ENCODE data around the gene INSR. TPM values are rescaled to one million over a fixed set of nuclear protein-coding genes. Genes with fewer than 3 reads are reported as not detected.
A peak's percentile ranks its signal among the peaks of the same experiment; 100 is the strongest.

The INSR gene
- total and polyA plus RNA-seq, 4 donors: 5.8 to 64.6 (median 20.9) TPM

DNA sequence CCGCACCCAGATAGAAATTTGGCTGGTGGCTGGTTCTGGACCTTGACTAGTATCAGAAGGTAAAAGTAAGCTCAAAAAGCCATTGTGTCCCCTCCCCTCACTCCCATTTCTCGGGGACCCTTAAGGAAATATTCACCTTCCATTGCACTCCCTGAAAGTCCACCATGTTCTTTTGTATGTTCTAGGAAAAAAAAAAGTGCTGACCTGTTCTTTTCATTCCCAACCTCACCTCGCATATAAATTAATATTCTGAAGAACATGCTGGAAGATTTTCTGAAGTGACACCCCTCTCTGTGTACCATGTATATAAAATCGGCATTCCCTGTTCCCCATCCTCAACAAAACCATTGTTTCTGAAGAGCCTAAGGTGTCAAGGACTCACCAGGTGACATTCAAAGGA, 181.5 kb downstream of the INSR start:
- DNase-seq (no peak), ATAC-seq (ENCODE audit: insufficient read depth, low FRiP score) (no peak)
- Histone ChIP-seq H3K36me3 (ENCODE audit: control insufficient read depth in 4 of 4, insufficient read depth in 4 of 4, low read length in 4 of 4) (peaks cover 0 to 10% (median 1%) of the 10 kb centered on the region in 4 donors), H3K27ac (ENCODE audit: low read depth in 1 of 2, low read length in 1 of 2) (no peak overlapping the region), H3K4me3 (no peak overlapping the region), H3K27me3 (ENCODE audit: control insufficient read depth in 3 of 3, insufficient read depth in 3 of 3, low read length in 2 of 3) (no peaks in the 10 kb centered on the region), H3K9ac (ENCODE audit: insufficient read depth in 1 of 2, low read length in 2 of 2) (no peak overlapping the region), H3K9me3 (ENCODE audit: control insufficient read depth in 4 of 4, insufficient read depth in 3 of 4, low read length in 3 of 4) (peaks cover 0 to 3% (median 0%) of the 10 kb centered on the region in 4 donors), H3K4me1 (ENCODE audit: control insufficient read depth in 5 of 5, insufficient read depth in 5 of 5, low read length in 5 of 5) (peaks cover 0 to 2% (median 0%) of the 10 kb centered on the region in 5 donors)
- TF ChIP-seq, protein P1, sequence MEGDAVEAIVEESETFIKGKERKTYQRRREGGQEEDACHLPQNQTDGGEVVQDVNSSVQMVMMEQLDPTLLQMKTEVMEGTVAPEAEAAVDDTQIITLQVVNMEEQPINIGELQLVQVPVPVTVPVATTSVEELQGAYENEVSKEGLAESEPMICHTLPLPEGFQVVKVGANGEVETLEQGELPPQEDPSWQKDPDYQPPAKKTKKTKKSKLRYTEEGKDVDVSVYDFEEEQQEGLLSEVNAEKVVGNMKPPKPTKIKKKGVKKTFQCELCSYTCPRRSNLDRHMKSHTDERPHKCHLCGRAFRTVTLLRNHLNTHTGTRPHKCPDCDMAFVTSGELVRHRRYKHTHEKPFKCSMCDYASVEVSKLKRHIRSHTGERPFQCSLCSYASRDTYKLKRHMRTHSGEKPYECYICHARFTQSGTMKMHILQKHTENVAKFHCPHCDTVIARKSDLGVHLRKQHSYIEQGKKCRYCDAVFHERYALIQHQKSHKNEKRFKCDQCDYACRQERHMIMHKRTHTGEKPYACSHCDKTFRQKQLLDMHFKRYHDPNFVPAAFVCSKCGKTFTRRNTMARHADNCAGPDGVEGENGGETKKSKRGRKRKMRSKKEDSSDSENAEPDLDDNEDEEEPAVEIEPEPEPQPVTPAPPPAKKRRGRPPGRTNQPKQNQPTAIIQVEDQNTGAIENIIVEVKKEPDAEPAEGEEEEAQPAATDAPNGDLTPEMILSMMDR (IDR thresholded peaks at IDR 0.05; ENCODE audit: control extremely low read depth, extremely low read depth): no peak
- 86 to 92% methylated on average over 4 of the region's 4 CpGs for WGBS, 2 donors

DNA sequence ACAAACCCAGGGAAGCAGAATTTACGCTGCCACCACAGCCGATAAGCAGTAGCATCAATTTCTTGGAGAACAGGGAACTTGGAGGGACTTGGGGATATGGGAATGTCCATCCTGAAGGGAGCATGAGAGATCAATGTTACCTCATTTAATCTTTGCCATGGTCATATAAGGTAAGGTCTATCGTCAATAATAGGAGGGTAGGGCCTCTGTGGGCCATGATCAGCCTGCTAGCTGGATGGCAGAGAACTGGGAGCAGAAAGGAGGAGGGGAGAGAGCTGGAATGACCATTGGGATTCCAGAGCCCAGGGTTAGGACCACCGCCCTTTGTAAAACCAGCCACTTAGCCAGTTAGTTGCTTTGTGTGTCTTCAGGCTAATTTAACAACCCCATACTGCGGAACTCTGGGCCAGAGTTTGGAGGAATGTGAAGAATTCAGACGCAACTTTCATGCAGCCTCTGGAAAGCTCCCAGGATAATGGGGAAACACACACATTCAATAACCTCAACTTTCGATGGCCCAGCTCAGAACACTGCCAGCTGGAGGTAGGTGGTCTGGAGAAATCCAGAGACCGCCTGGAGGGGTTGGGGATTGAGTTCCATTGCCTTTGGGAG, 184.4 kb downstream of the INSR start:
- ATAC-seq (ENCODE audit: insufficient read depth, low FRiP score) (no peak), DNase-seq (peak in 1 of 3 donors; percentile 23)
- TF ChIP-seq, protein P1 (IDR thresholded peaks at IDR 0.05; ENCODE audit: control extremely low read depth, extremely low read depth): no peak

DNA sequence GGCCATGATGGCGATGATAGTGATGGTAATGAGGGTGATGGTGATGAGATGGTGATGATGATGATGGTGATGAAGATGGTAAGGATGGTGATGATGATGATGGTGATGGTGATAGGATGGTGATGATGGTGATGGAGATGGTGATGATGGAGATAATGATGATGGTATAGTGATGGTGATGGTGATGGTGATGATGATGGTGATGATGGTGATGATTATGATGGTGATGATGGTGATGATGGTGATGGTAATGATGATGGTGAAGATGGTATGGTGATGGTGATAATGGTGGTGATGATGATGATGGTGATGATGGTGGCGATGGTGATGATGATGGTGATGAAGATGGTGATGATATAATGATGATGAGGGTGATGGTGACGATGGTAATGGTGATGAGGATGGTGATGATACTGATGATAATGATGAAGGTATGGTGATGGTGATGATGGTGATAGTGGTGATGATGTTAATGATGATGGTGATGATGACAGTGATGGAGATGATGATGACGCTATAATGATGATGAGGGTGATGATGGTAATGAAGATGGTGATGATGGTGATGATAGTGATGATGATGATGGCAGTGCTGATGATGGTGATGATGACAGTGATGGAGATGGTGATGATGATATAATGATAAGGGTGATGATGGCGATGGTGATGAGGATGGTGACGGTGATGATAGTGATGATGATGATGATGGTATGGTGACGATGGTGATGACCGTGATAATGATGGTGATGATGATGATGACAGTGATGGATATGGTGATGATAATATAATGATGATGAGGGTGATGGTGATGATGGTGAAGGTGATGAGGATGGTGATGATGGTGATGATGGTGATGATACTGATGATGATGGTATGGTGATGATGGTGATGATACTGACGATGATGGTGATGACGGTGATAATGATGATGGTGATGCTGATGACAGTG, 187.2 kb downstream of the INSR start:
- H3K27ac ChIP-seq (ENCODE audit: low read depth in 1 of 2, low read length in 1 of 2): no peak overlapping the region
- H3K4me3 ChIP-seq: no peak overlapping the region
- ATAC-seq (ENCODE audit: insufficient read depth, low FRiP score) (no peak), DNase-seq (peak in 2 of 3 donors; percentile 22 to 33)
- H3K9ac ChIP-seq (ENCODE audit: insufficient read depth in 1 of 2, low read length in 2 of 2): no peak overlapping the region
- no peaks in the 10 kb centered on the region for H3K27me3 ChIP-seq (ENCODE audit: control insufficient read depth in 3 of 3, insufficient read depth in 3 of 3, low read length in 2 of 3)
- 83 to 87% methylated on average over 10 of the region's 10 CpGs for WGBS, 2 donors
- peaks cover 0 to 1% (median 0%) of the 10 kb centered on the region in 4 donors for H3K9me3 ChIP-seq (ENCODE audit: control insufficient read depth in 4 of 4, insufficient read depth in 3 of 4, low read length in 3 of 4)
- no peaks in the 10 kb centered on the region for H3K36me3 ChIP-seq (ENCODE audit: control insufficient read depth in 4 of 4, insufficient read depth in 4 of 4, low read length in 4 of 4)
- peaks cover 0 to 2% (median 0%) of the 10 kb centered on the region in 5 donors for H3K4me1 ChIP-seq (ENCODE audit: control insufficient read depth in 5 of 5, insufficient read depth in 5 of 5, low read length in 5 of 5)
- TF ChIP-seq, protein P1 (IDR thresholded peaks at IDR 0.05; ENCODE audit: control extremely low read depth, extremely low read depth): no peak

More for the DNA sequence above, 184.4 kb downstream of the INSR start:
- Histone ChIP-seq H3K4me1 (ENCODE audit: control insufficient read depth in 5 of 5, insufficient read depth in 5 of 5, low read length in 5 of 5) (peaks cover 0 to 2% (median 0%) of the 10 kb centered on the region in 5 donors), H3K9ac (ENCODE audit: insufficient read depth in 1 of 2, low read length in 2 of 2) (no peak overlapping the region), H3K27ac (ENCODE audit: low read depth in 1 of 2, low read length in 1 of 2) (no peak overlapping the region), H3K36me3 (ENCODE audit: control insufficient read depth in 4 of 4, insufficient read depth in 4 of 4, low read length in 4 of 4) (no peaks in the 10 kb centered on the region), H3K27me3 (ENCODE audit: control insufficient read depth in 3 of 3, insufficient read depth in 3 of 3, low read length in 2 of 3) (no peaks in the 10 kb centered on the region), H3K9me3 (ENCODE audit: control insufficient read depth in 4 of 4, insufficient read depth in 3 of 4, low read length in 3 of 4) (peaks cover 0 to 3% (median under 1%) of the 10 kb centered on the region in 4 donors), H3K4me3 (no peak overlapping the region)
- 61 to 78% methylated on average over 8 of the region's 8 CpGs for WGBS, 2 donors

All from lung (tissue), 12 donors.